Measurements from ENCODE around the gene DFFB.

DNA sequence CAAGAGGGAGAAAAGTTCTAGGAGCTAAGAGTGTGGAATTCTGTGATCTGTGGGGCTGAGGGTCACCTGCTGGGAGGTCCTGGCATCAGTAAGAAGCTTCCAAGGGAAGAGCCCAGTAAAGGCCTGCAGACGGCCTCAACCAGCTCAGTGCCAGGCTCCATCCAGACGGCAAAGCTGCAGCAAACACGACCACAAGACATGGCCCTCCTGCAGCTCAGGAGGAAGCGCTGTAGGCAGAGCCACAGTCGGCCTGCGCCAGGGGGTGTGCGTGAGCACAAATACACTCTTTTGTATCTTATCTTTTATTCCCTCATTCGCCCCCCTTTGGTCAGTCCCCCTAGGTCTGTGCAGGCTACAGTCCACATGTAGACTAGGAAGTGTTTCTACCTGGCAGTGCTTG lies 29.4 kb downstream of the DFFB start:
- no peak for TF ChIP-seq RAD21 (IDR thresholded peaks at IDR 0.05; ENCODE audit: low read depth)
- no peak for TF ChIP-seq MAX (IDR thresholded peaks at IDR 0.05)
- no peak for TF ChIP-seq CREB1 (IDR thresholded peaks at IDR 0.05; ENCODE audit: low read depth)
- TF ChIP-seq EP300 (IDR thresholded peaks at IDR 0.05; ENCODE audit: borderline replicate concordance) = no peak
- TF ChIP-seq REST (IDR thresholded peaks at IDR 0.05; ENCODE audit: low read depth) = no peak
- TF ChIP-seq USF1 (IDR thresholded peaks at IDR 0.05) = no peak
- TF ChIP-seq CEBPB (IDR thresholded peaks at IDR 0.05) = no peak
- no peak for TF ChIP-seq TEAD4 (IDR thresholded peaks at IDR 0.05)
- TF ChIP-seq TCF12 (IDR thresholded peaks at IDR 0.05; ENCODE audit: low read depth) = no peak
- TF ChIP-seq TAF1 (IDR thresholded peaks at IDR 0.05; ENCODE audit: low read depth) = no peak
- no peak for TF ChIP-seq YY1 (IDR thresholded peaks at IDR 0.05; ENCODE audit: low read depth)
- TF ChIP-seq NFIC (IDR thresholded peaks at IDR 0.05) = no peak
